GM12878 (cell line): ENCODE data around the gene RPGRIP1L. TPM values are rescaled to one million over a fixed set of nuclear protein-coding genes. Genes with fewer than 3 reads are reported as not detected.

Source experiments
- ATAC-seq: fragments of 200-7000 bp; cut with Tn5 transposase; 3 replicates; pipeline ENCODE4 v1.9.1; 2020; ENCODE audit warnings: mild to moderate bottlenecking, moderate library complexity
- BruUV-seq: library from RNA; stranded (reverse); fragments of 400-500 nt; replicated peaks from 2 replicates; lab custom pipeline; 2021; lab: Mats Ljungman, UMichigan
- CTCF ChIA-PET: fragments of 300-600 bp; sonication (Branson Sonifier 250); formaldehyde crosslinking; extraction: SDS; loops from one replicate; lab custom pipeline; 2021; ENCODE audit warnings: inconsistent platforms; lab: Yijun Ruan, JAX
- POLR2A ChIA-PET: fragments of 350-600 bp; formaldehyde crosslinking; extraction: SDS; loops from one replicate; lab custom pipeline; 2021; ENCODE audit warnings: inconsistent platforms; lab: Charles Lee
- RAD21 ChIA-PET: fragments of 300-600 bp; sonication (Branson Sonifier 250); formaldehyde crosslinking; loops from one replicate; lab custom pipeline; 2023; ENCODE audit warnings: antibody characterized with exemption; ENCODE audit not compliant: unreplicated experiment; lab: Charles Lee
- SMC1A ChIA-PET: fragments of 300-600 bp; sonication (Branson Sonifier 250); formaldehyde crosslinking; loops from one replicate; lab custom pipeline; 2023; ENCODE audit not compliant: unreplicated experiment, uncharacterized antibody; lab: Charles Lee
- DNase-seq: peaks from one replicate; pipeline ENCODE4 v3.0.0-alpha.2; 2011; ENCODE audit warnings: low read depth, low spot score
- FAIRE-seq: peaks from 3 replicates; lab custom pipeline; 2011; peaks lifted over from hg19 to GRCh38; lab: Jason Lieb, UNC
- H2AFZ ChIP-seq: 2 replicates; pipeline ENCODE4 v1.6.0; 2011; ENCODE audit warnings: low read depth, low read length, control low read depth; ENCODE audit not compliant: control insufficient read depth
- H3K27ac ChIP-seq: 2 replicates; pipeline ENCODE4 v1.5.1; 2011; ENCODE audit warnings: control low read depth; ENCODE audit not compliant: control insufficient read depth, insufficient read depth
- H3K27me3 ChIP-seq, 2 experiments: replicated peaks in 1 of 2; 2 replicates each; pipeline versions ENCODE4 v1.6.0 to v1.6.1; 2011; ENCODE audit warnings: low read length in 1 of 2; ENCODE audit not compliant: control insufficient read depth in 2 of 2, insufficient read depth in 2 of 2
- H3K36me3 ChIP-seq, 2 experiments: 2 replicates each; pipeline ENCODE4 v1.5.1; 2011; ENCODE audit warnings: low read length in 1 of 2; ENCODE audit not compliant: control insufficient read depth in 2 of 2, insufficient read depth in 2 of 2
- H3K4me1 ChIP-seq: 2 replicates; pipeline ENCODE4 v1.6.1; 2011; ENCODE audit warnings: mild to moderate bottlenecking, low read length, moderate library complexity, mixed read lengths; ENCODE audit not compliant: control insufficient read depth, insufficient read depth
- H3K4me2 ChIP-seq: 2 replicates; pipeline ENCODE4 v1.6.0; 2011; ENCODE audit warnings: control low read depth; ENCODE audit not compliant: control insufficient read depth, insufficient read depth
- H3K4me3 ChIP-seq: fragments of 200-600 bp; sonication (generic); 2 replicates; pipeline ENCODE4 v1.5.1; 2016
- H3K79me2 ChIP-seq: 2 replicates; pipeline ENCODE4 v1.6.0; 2011; ENCODE audit warnings: low read length; ENCODE audit not compliant: control insufficient read depth, insufficient read depth
- H3K9ac ChIP-seq: 2 replicates; pipeline ENCODE4 v1.8.0; 2011; ENCODE audit warnings: low read length, control low read depth, mixed read lengths; ENCODE audit not compliant: control insufficient read depth, insufficient read depth
- H3K9me3 ChIP-seq: replicated peaks from 3 replicates; pipeline ENCODE4 v1.5.1; 2011; ENCODE audit warnings: mild to moderate bottlenecking, low read length; ENCODE audit not compliant: control insufficient read depth, insufficient read depth
- H4K20me1 ChIP-seq: 2 replicates; pipeline ENCODE4 v1.6.0; 2011; ENCODE audit not compliant: control insufficient read depth, insufficient read depth
- ASH2L ChIP-seq: fragments of 300-600, 200-600 bp; sonication (generic); IDR thresholded peaks from 2 replicates; pipeline ENCODE4 v1.6.1; 2017; ENCODE audit warnings: low read depth, mild to moderate bottlenecking, borderline replicate concordance
- BHLHE40 ChIP-seq, 2 experiments: fragments of 450-650 bp in 1 of 2; IDR thresholded peaks; 2 replicates each; pipeline ENCODE4 v1.6.1; 2011 to 2017; ENCODE audit warnings: low read depth in 2 of 2, borderline replicate concordance in 1 of 2, improper control_type of control experiment in 1 of 2, low read length in 1 of 2, mild to moderate bottlenecking in 1 of 2
- CBX3 ChIP-seq: fragments of 200-600 bp; sonication (generic); IDR thresholded peaks from 2 replicates; pipeline ENCODE4 v1.6.1; 2016; ENCODE audit warnings: low read depth, borderline replicate concordance
- CHD2 ChIP-seq: IDR thresholded peaks from 2 replicates; pipeline ENCODE4 v1.6.1; 2011; ENCODE audit warnings: low read depth, low read length, improper control_type of control experiment, borderline replicate concordance
- E2F4 ChIP-seq: IDR thresholded peaks from 2 replicates; pipeline ENCODE4 v1.6.1; 2012; ENCODE audit warnings: low read depth, low read length, improper control_type of control experiment
- KLF5 ChIP-seq: fragments of 450-650 bp; IDR thresholded peaks from 2 replicates; pipeline ENCODE4 v1.6.1; 2014; ENCODE audit warnings: mild to moderate bottlenecking; ENCODE audit not compliant: partially characterized antibody
- MEF2A ChIP-seq: IDR thresholded peaks from 2 replicates; pipeline ENCODE4 v1.6.1; 2011; ENCODE audit warnings: low read depth, mild to moderate bottlenecking, low read length, moderate library complexity; ENCODE audit not compliant: insufficient read depth
- RAD21 ChIP-seq: IDR thresholded peaks from 2 replicates; pipeline ENCODE4 v1.6.1; 2011; ENCODE audit warnings: mild to moderate bottlenecking, low read depth, low read length, moderate library complexity; ENCODE audit not compliant: insufficient read depth
- RUNX3 ChIP-seq: IDR thresholded peaks from 2 replicates; pipeline ENCODE4 v1.6.1; 2012; ENCODE audit warnings: low read length, inconsistent platforms
- SIN3A ChIP-seq: IDR thresholded peaks from 2 replicates; pipeline ENCODE4 v1.6.1; 2012; ENCODE audit warnings: low read depth, low read length, improper control_type of control experiment
- SIX5 ChIP-seq: IDR thresholded peaks from 2 replicates; pipeline ENCODE4 v1.6.1; 2011; ENCODE audit warnings: mild to moderate bottlenecking, low read depth, low read length, moderate library complexity; ENCODE audit not compliant: severe bottlenecking
- SREBF2 ChIP-seq: IDR thresholded peaks from 2 replicates; pipeline ENCODE4 v1.6.1; 2012; ENCODE audit warnings: mild to moderate bottlenecking, low read length
- STAT3 ChIP-seq: IDR thresholded peaks from 2 replicates; pipeline ENCODE4 v1.6.1; 2011; ENCODE audit warnings: low read depth, low read length, improper control_type of control experiment
- TAF1 ChIP-seq: IDR thresholded peaks from 2 replicates; pipeline ENCODE4 v1.6.1; 2011; ENCODE audit warnings: mild to moderate bottlenecking, low read depth, low read length, borderline replicate concordance
- TARDBP ChIP-seq: IDR thresholded peaks from 2 replicates; pipeline ENCODE4 v1.6.1; 2016; ENCODE audit warnings: borderline replicate concordance
- ZBTB40 ChIP-seq: fragments of 450-650 bp; IDR thresholded peaks from 2 replicates; pipeline ENCODE4 v1.6.1; 2016; ENCODE audit warnings: mild to moderate bottlenecking, moderate library complexity, borderline replicate concordance
- ZNF592 ChIP-seq: fragments of 450-650 bp; IDR thresholded peaks from 2 replicates; pipeline ENCODE4 v1.6.1; 2017; ENCODE audit warnings: mild to moderate bottlenecking, moderate library complexity
- whole genome bisulfite sequencing: methylation state at CpG from one replicate; pipeline ENCODE4 v1.1.6; 2016; ENCODE audit warnings: low lambda C conversion rate; ENCODE audit not compliant: insufficient replicate concordance, insufficient coverage; ENCODE audit errors: missing lambda C conversion rate; 5-methylcytosine and 5-hydroxymethylcytosine counted together
- in situ Hi-C: fragments of 300-500 bp; cut with MboI; formaldehyde crosslinking; loops from 9 replicates; pipeline ENCODE4 v1.14.3; 2018; ENCODE audit warnings: mixed read lengths
- intact Hi-C: fragments of 100-400 bp; cut with micrococcal nuclease; formaldehyde crosslinking; loops from one replicate; pipeline ENCODE4 v1.14.2; 2022; ENCODE audit not compliant: unreplicated experiment
- polyA plus RNA-seq, 11 experiments: library from polyadenylated mRNA; depleted of rRNA in 4 of 11; unstranded in 6 of 11; stranded (reverse) in 5 of 11; fragments of >200 nt; fragmentation: Nextera tagmentation in 4 of 11; fragmentation: Illumina TruSeq in 1 of 11; extraction: Ambion mirVana in 4 of 11; extraction: Trizol in 1 of 11; gene quantifications; 1 replicate in 1 of 11; 2 replicates in 10 of 11; pipeline versions ENCODE4 v1.2.1 to v1.2.3, GENCODE V29; 2011 to 2016; ENCODE audit warnings: inconsistent platforms in 2 of 11, missing spikeins in 2 of 11, low read depth in 1 of 11
- total RNA-seq, 4 experiments: library from RNA; depleted of rRNA in 3 of 4; stranded (reverse); fragments of >200 nt in 3 of 4; fragmentation: Illumina TruSeq in 1 of 4; extraction: Trizol in 1 of 4; gene quantifications; 2 replicates each; pipeline versions ENCODE4 v1.2.1 to v1.2.3, GENCODE V29; 2013 to 2021

The RPGRIP1L gene
- total and polyA plus RNA-seq, 10 of the 15 experiments (the other 5 are each of a cell fraction or from before 2014, with no cell fraction given), result 3.5 to 9.6 (median 4.4) TPM

GRCh38 chr16:53605356-53605755 is 98.3 kb downstream of the RPGRIP1L start:
- Histone ChIP-seq H3K36me3 (no peaks in the 10 kb centered on the region), H3K27ac (no peak overlapping the region), H3K79me2 (no peaks in the 10 kb centered on the region), H4K20me1 (no peaks in the 10 kb centered on the region), H3K4me2 (no peak overlapping the region), H3K4me1 (no peaks in the 10 kb centered on the region), H3K4me3 (no peak overlapping the region), H3K27me3 (no peaks in the 10 kb centered on the region), H3K9ac (no peak overlapping the region), H2AFZ (no peak overlapping the region), H3K9me3 (no peaks in the 10 kb centered on the region)
- SMC1A ChIA-PET, result interaction anchor here (0.9 kb wide), 1 partner anchor 34 kb away, joined by 3 read pairs; no protein-coding TSS in a partner anchor
- FAIRE-seq, result no peak
- no TSS peak for BruUV-seq
- DNase-seq, result no peak
- POLR2A ChIA-PET, result no interaction called here
- in situ Hi-C loops (no loop called here), intact Hi-C loops (no loop called here)
- 94% methylated on average over 10 of the region's 10 CpGs for WGBS
- CTCF ChIA-PET, result no interaction called here
- RAD21 ChIA-PET, result no interaction called here
- ATAC-seq, result no peak
- no peak for TF ChIP-seq ASH2L
- TF ChIP-seq CHD2, result no peak
- TF ChIP-seq ZBTB40, result no peak
- no peak for TF ChIP-seq CBX3
- TF ChIP-seq RUNX3, result no peak
- no peak for TF ChIP-seq SREBF2
- TF ChIP-seq SIX5, result no peak
- no peak for TF ChIP-seq KLF5
- TF ChIP-seq BHLHE40 (IDR thresholded peaks at IDR 0.05; ENCODE audit: borderline replicate concordance in 1 of 2, low read depth in 2 of 2, low read length in 1 of 2), result no peak
- no peak for TF ChIP-seq STAT3
- no peak for TF ChIP-seq TAF1
- TF ChIP-seq ZNF592, result no peak
- no peak for TF ChIP-seq TARDBP
- TF ChIP-seq E2F4, result no peak
- TF ChIP-seq MEF2A, result no peak
- no peak for TF ChIP-seq RAD21
- no peak for TF ChIP-seq SIN3A
